MM.1S (cell line): ENCODE data around the gene ZDHHC13.

Experiments used
- DNase-seq: peaks from one replicate; pipeline ENCODE4 v3.0.0-alpha.2; 2015
- H2AFZ ChIP-seq: fragments of 300-600 bp; sonication (generic); 2 replicates; pipeline ENCODE4 v1.6.0; 2016; ENCODE audit warnings: antibody characterized with exemption, low read length
- H3F3A ChIP-seq: fragments of 300-600 bp; sonication (generic); 2 replicates; pipeline ENCODE4 v1.6.1; 2016; ENCODE audit warnings: mild to moderate bottlenecking, antibody characterized with exemption, low read length, moderate library complexity, mixed read lengths; ENCODE audit not compliant: insufficient read depth
- H3K27ac ChIP-seq: fragments of 300-600 bp; sonication (generic); 2 replicates; pipeline ENCODE4 v1.5.1; 2016; ENCODE audit warnings: mild to moderate bottlenecking, low read length
- H3K27me3 ChIP-seq: fragments of 300-600 bp; sonication (generic); replicated peaks from 2 replicates; pipeline ENCODE4 v1.6.0; 2016; ENCODE audit warnings: low read length; ENCODE audit not compliant: insufficient read depth
- H3K36me3 ChIP-seq: fragments of 300-600 bp; sonication (generic); replicated peaks from 2 replicates; pipeline ENCODE4 v1.6.1; 2016; ENCODE audit warnings: mild to moderate bottlenecking, low read length, mixed read lengths; ENCODE audit not compliant: insufficient read depth
- H3K4me1 ChIP-seq: fragments of 300-600 bp; sonication (generic); 2 replicates; pipeline ENCODE4 v1.6.1; 2016; ENCODE audit warnings: low read length, mixed read lengths
- H3K4me2 ChIP-seq: fragments of 300-600 bp; sonication (generic); 2 replicates; pipeline ENCODE4 v1.6.0; 2016; ENCODE audit warnings: low read depth, low read length
- H3K4me3 ChIP-seq: fragments of 300-600 bp; sonication (generic); 2 replicates; pipeline ENCODE4 v1.5.1; 2016; ENCODE audit warnings: low read length, mixed read lengths
- H3K79me2 ChIP-seq: fragments of 300-600 bp; sonication (generic); 2 replicates; pipeline ENCODE4 v1.6.1; 2016; ENCODE audit warnings: mixed run types, low read length, mixed read lengths
- H3K9ac ChIP-seq: fragments of 300-600 bp; sonication (generic); 2 replicates; pipeline ENCODE4 v1.6.1; 2016; ENCODE audit warnings: low read length, mixed read lengths
- H3K9me2 ChIP-seq: fragments of 300-600 bp; sonication (generic); replicated peaks from 2 replicates; pipeline ENCODE4 v1.6.1; 2016; ENCODE audit warnings: mild to moderate bottlenecking, low read length, mixed read lengths; ENCODE audit not compliant: insufficient read depth
- H3K9me3 ChIP-seq: fragments of 300-600 bp; sonication (generic); replicated peaks from 2 replicates; pipeline ENCODE4 v1.6.1; 2016; ENCODE audit warnings: mild to moderate bottlenecking, low read length, mixed read lengths; ENCODE audit not compliant: insufficient read depth
- H4K20me1 ChIP-seq: fragments of 300-600 bp; sonication (generic); 2 replicates; pipeline ENCODE4 v1.6.1; 2016; ENCODE audit warnings: mild to moderate bottlenecking, low read length, moderate library complexity, mixed read lengths; ENCODE audit not compliant: insufficient read depth
- CTCF ChIP-seq: fragments of 300-600 bp; sonication (generic); IDR thresholded peaks from 2 replicates; pipeline ENCODE4 v1.5.1; 2016; ENCODE audit warnings: antibody characterized with exemption, low read length, mixed read lengths
- EZH2 ChIP-seq: fragments of 300-600 bp; sonication (generic); optimal IDR thresholded peaks from 2 replicates; pipeline ENCODE3; 2017; ENCODE audit warnings: low read depth, mild to moderate bottlenecking, antibody characterized with exemption, low read length, mixed read lengths
- EZH2phosphoT487 ChIP-seq: fragments of 300-600 bp; sonication (generic); IDR thresholded peaks from 2 replicates; pipeline ENCODE4 v1.6.1; 2018; ENCODE audit warnings: antibody characterized with exemption, low read length

The ZDHHC13 gene

GRCh38 chr11:19225123-19225522, 108.2 kb downstream of the ZDHHC13 start:
- H3K9ac ChIP-seq: no peak overlapping the region

GRCh38 chr11:19225581-19225980, 108.6 kb downstream of the ZDHHC13 start:
- Histone ChIP-seq H3K27ac (no peak overlapping the region), H3K36me3 (peaks cover 8% of the 10 kb centered on the region; the same call in 1 of the 2 replicates), H3K79me2 (no peaks in the 10 kb centered on the region), H3K4me3 (no peak overlapping the region), H3K4me2 (no peak overlapping the region), H3K9me3 (no peaks in the 10 kb centered on the region), H3K9me2 (no peaks in the 10 kb centered on the region), H3F3A (no peaks in the 10 kb centered on the region), H2AFZ (no peak overlapping the region), H3K4me1 (no peaks in the 10 kb centered on the region), H3K9ac (no peak overlapping the region), H4K20me1 (no peaks in the 10 kb centered on the region), H3K27me3 (no peaks in the 10 kb centered on the region)
- TF ChIP-seq EZH2phosphoT487 (no peak), CTCF (no peak), EZH2 (no peak)
- no peak for DNase-seq

More at GRCh38 chr11:19225123-19225522, 108.2 kb downstream of the ZDHHC13 start:
- no peaks in the 10 kb centered on the region for H3K4me1 ChIP-seq
- no peak overlapping the region for H3K27ac ChIP-seq
- DNase-seq: no peak
- no peak overlapping the region for H3K4me2 ChIP-seq
- H3K36me3 ChIP-seq: peaks cover 8% of the 10 kb centered on the region; the same call in 1 of the 2 replicates
- H3K79me2 ChIP-seq: no peaks in the 10 kb centered on the region
- no peak overlapping the region for H2AFZ ChIP-seq
- no peaks in the 10 kb centered on the region for H3F3A ChIP-seq
- no peaks in the 10 kb centered on the region for H3K9me2 ChIP-seq
- H3K9me3 ChIP-seq: no peaks in the 10 kb centered on the region
- TF ChIP-seq EZH2phosphoT487 (no peak), CTCF (no peak), EZH2 (no peak)
- H4K20me1 ChIP-seq: no peaks in the 10 kb centered on the region
- no peaks in the 10 kb centered on the region for H3K27me3 ChIP-seq
- no peak overlapping the region for H3K4me3 ChIP-seq
